Myocyte (in vitro differentiated cells): ENCODE results near the gene ICA1L. TPM values are rescaled to one million over a fixed set of nuclear protein-coding genes. Genes with fewer than 3 reads are reported as not detected.
"Not testable (repeated sequence)": the region's sequence is repeated elsewhere in the genome, so short reads cannot be mapped to it uniquely, and the experiment has no call there.

ENCODE experiments used
- DNase-seq: peaks from one replicate; pipeline ENCODE4 v3.0.0-alpha.2; 2012; ENCODE audit warnings: low read depth
- polyA plus RNA-seq: library from polyadenylated mRNA; unstranded; fragments of >200 nt; gene quantifications from one replicate; pipeline ENCODE4 v1.2.1, GENCODE V29; 2012; ENCODE audit warnings: missing spikeins
- total RNA-seq: library from RNA; depleted of rRNA; stranded (reverse); fragments of >200 nt; gene quantifications from 2 replicates; pipeline ENCODE4 v1.2.3, GENCODE V29; 2014

The ICA1L gene
- 3.9 and 4.7 TPM in 2 replicates for total RNA-seq
- polyA plus RNA-seq: 1.5 TPM

GRCh38 chr2:202871300-202872141, at the start of gene ICA1L:
Gene ICA1L, minus strand, starts transcription at chr2:202871766. Its CDS starts 42,757 bp downstream, at chr2:202829009.
- DNase-seq: peak; percentile 73

- DNase-seq: no peak
Measured at GRCh38 chr2:202918860-202919259, 47.3 kb upstream of the ICA1L start.

GRCh38 chr2:202912342-202913201, 41.0 kb upstream of the ICA1L start:
- DNase-seq: peak; percentile 13

GRCh38 chr2:202911512-202912341, 40.2 kb upstream of the ICA1L start, which contains the start of the genes CARF and WDR12:
Gene CARF, plus strand, starts transcription at chr2:202912275. Its CDS starts 29,628 bp downstream, at chr2:202941903.
Gene WDR12, minus strand, starts transcription at chr2:202911673. Its CDS starts 197 bp downstream, at chr2:202911476.
- peak; percentile 97 for DNase-seq

- no peak for DNase-seq
Measured at GRCh38 chr2:202911203-202911511, 39.6 kb upstream of the ICA1L start.

- no peak for DNase-seq
Measured at GRCh38 chr2:202910698-202911097, 39.1 kb upstream of the ICA1L start.

GRCh38 chr2:202910250-202910649, 38.7 kb upstream of the ICA1L start:
- not testable (repeated sequence) for DNase-seq

- no peak for DNase-seq
Measured at GRCh38 chr2:202909394-202910192, 38.0 kb upstream of the ICA1L start.

- no peak for DNase-seq
Measured at GRCh38 chr2:202908186-202908585, 36.6 kb upstream of the ICA1L start.

GRCh38 chr2:202905507-202905906, 33.9 kb upstream of the ICA1L start:
- not testable (repeated sequence) for DNase-seq

- DNase-seq: no peak
Measured at GRCh38 chr2:202885190-202885589, 13.6 kb upstream of the ICA1L start.

GRCh38 chr2:202883987-202884675, 12.6 kb upstream of the ICA1L start:
- DNase-seq: no peak

GRCh38 chr2:202881570-202881969, 10.0 kb upstream of the ICA1L start:
- no peak for DNase-seq

GRCh38 chr2:202877699-202878098, 6.1 kb upstream of the ICA1L start:
- DNase-seq: no peak

- peak; percentile 70 for DNase-seq
Measured at GRCh38 chr2:202870431-202871299, 901 bp downstream of the ICA1L start.

GRCh38 chr2:202861987-202862386, 9.6 kb downstream of the ICA1L start:
- no peak for DNase-seq

GRCh38 chr2:202858601-202859000, 13.0 kb downstream of the ICA1L start:
- DNase-seq: no peak

- DNase-seq: not testable (repeated sequence)
Measured at GRCh38 chr2:202849343-202849742, 22.2 kb downstream of the ICA1L start.

- DNase-seq: no peak
Measured at GRCh38 chr2:202848813-202849212, 22.8 kb downstream of the ICA1L start.
